Calu3 (cell line): ENCODE results near the gene DYDC1. TPM values are rescaled to one million over a fixed set of nuclear protein-coding genes. Genes with fewer than 3 reads are reported as not detected.

Experiments
- BruUV-seq: library from RNA; stranded (reverse); fragments of 400-500 nt; replicated peaks from 2 replicates; lab custom pipeline; 2021; lab: Mats Ljungman, UMichigan
- CTCF ChIA-PET: fragments of 300-600 bp; sonication (Branson Sonifier 250); formaldehyde crosslinking; loops from one replicate; lab custom pipeline; 2022; ENCODE audit warnings: antibody characterized with exemption; lab: Charles Lee
- DNase-seq: peaks from one replicate; pipeline ENCODE4 v3.0.0; 2022
- H3K27ac Mint-ChIP-seq: one replicate; pipeline ENCODE4 v1.8.0; 2022; ENCODE audit warnings: mixed read lengths; ENCODE audit not compliant: unreplicated experiment
- H3K27me3 Mint-ChIP-seq: one replicate; pipeline ENCODE4 v1.8.0; 2022; ENCODE audit warnings: mixed read lengths; ENCODE audit not compliant: unreplicated experiment
- H3K36me3 Mint-ChIP-seq: one replicate; pipeline ENCODE4 v1.8.0; 2022; ENCODE audit warnings: mild to moderate bottlenecking, moderate library complexity, mixed read lengths; ENCODE audit not compliant: insufficient read depth, unreplicated experiment
- H3K4me1 Mint-ChIP-seq: one replicate; pipeline ENCODE4 v1.8.0; 2022; ENCODE audit warnings: mild to moderate bottlenecking, low read depth, mixed read lengths; ENCODE audit not compliant: unreplicated experiment
- H3K4me3 Mint-ChIP-seq: one replicate; pipeline ENCODE4 v1.8.0; 2022; ENCODE audit warnings: mild to moderate bottlenecking, low read depth, moderate library complexity, mixed read lengths; ENCODE audit not compliant: unreplicated experiment
- H3K9me3 Mint-ChIP-seq: one replicate; pipeline ENCODE4 v1.8.0; 2022; ENCODE audit warnings: low read depth, mixed read lengths; ENCODE audit not compliant: unreplicated experiment
- intact Hi-C: fragments of 100-400 bp; cut with micrococcal nuclease; formaldehyde crosslinking; loops from one replicate; pipeline ENCODE4 v1.10.0; 2022; ENCODE audit not compliant: unreplicated experiment
- total RNA-seq: library from RNA; stranded (reverse); gene quantifications from 2 replicates; pipeline ENCODE4 v1.2.3, GENCODE V29; 2022
- TF ChIP-seq, protein P1 (sequence below): fragments of 200-600 bp; IDR thresholded peaks from one replicate; pipeline ENCODE4 v1.8.0; 2022; ENCODE audit warnings: antibody characterized with exemption; ENCODE audit not compliant: unreplicated experiment

DYDC1 gene
- total RNA-seq, 1 experiment from 2014 or later: not detected

DNA sequence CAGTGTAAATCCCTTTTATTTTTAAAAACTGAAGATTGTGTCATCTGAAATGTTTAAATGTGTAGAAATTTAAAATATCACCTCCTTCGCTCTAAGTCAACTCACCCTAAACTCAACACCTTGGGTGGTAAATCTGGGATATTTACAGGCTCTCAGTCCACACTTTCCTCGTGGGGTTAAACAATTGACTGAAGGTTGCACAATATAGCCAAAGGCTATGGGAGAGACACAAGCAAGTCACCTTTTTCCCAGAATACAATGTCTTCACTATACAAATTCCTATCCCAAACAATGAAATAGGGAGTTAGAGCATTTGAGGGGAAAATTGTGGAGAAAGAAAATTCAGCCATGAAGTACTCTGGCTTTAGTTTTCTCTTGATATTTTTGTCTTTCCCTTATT lies 34.4 kb downstream of the DYDC1 start:
- BruUV-seq: no TSS peak
- Mint-ChIP-seq H3K27ac (no peak overlapping the region), H3K9me3 (no peaks in the 10 kb centered on the region), H3K4me3 (no peak overlapping the region), H3K27me3 (peaks cover 43% of the 10 kb centered on the region), H3K4me1 (no peaks in the 10 kb centered on the region), H3K36me3 (no peaks in the 10 kb centered on the region)
- TF ChIP-seq, protein P1, sequence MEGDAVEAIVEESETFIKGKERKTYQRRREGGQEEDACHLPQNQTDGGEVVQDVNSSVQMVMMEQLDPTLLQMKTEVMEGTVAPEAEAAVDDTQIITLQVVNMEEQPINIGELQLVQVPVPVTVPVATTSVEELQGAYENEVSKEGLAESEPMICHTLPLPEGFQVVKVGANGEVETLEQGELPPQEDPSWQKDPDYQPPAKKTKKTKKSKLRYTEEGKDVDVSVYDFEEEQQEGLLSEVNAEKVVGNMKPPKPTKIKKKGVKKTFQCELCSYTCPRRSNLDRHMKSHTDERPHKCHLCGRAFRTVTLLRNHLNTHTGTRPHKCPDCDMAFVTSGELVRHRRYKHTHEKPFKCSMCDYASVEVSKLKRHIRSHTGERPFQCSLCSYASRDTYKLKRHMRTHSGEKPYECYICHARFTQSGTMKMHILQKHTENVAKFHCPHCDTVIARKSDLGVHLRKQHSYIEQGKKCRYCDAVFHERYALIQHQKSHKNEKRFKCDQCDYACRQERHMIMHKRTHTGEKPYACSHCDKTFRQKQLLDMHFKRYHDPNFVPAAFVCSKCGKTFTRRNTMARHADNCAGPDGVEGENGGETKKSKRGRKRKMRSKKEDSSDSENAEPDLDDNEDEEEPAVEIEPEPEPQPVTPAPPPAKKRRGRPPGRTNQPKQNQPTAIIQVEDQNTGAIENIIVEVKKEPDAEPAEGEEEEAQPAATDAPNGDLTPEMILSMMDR: no peak
- CTCF ChIA-PET: no interaction called here
- DNase-seq: no peak
- intact Hi-C loops: no loop called here

DNA sequence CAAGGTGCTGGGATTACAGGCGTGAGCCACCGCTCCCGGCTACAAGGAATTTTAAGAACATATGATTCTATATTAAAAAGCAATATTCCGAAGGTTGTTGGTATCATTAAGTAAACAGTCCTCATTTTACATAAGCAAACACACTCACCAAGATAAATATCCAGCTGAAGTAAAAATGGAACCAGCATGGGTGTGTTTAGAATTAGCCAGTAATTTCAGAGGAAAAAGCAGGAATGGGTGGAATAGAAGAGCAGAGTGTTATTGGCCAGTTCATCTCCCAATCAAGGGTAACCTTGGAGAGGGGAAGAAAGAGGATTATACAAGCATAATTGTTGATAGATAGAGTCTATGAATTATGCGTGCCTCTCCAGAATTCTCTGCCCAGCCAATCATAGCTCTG lies 35.4 kb downstream of the DYDC1 start:
- Mint-ChIP-seq H3K4me3 (no peak overlapping the region), H3K4me1 (no peaks in the 10 kb centered on the region), H3K27me3 (peaks cover 43% of the 10 kb centered on the region), H3K27ac (no peak overlapping the region), H3K36me3 (no peaks in the 10 kb centered on the region), H3K9me3 (no peaks in the 10 kb centered on the region)
- intact Hi-C loops: no loop called here
- TF ChIP-seq, protein P1: no peak
- BruUV-seq: no TSS peak
- CTCF ChIA-PET: no interaction called here
- DNase-seq: no peak

GRCh38 chr10:80320377-80320776 lies 36.2 kb downstream of the DYDC1 start:
- intact Hi-C loops: no loop called here
- no peak for DNase-seq
- Mint-ChIP-seq H3K9me3 (no peaks in the 10 kb centered on the region), H3K4me3 (no peak overlapping the region), H3K27me3 (peaks cover 43% of the 10 kb centered on the region), H3K27ac (no peak overlapping the region), H3K4me1 (no peaks in the 10 kb centered on the region), H3K36me3 (no peaks in the 10 kb centered on the region)
- CTCF ChIA-PET: no interaction called here
- TF ChIP-seq, protein P1: no peak
- no TSS peak for BruUV-seq

DNA sequence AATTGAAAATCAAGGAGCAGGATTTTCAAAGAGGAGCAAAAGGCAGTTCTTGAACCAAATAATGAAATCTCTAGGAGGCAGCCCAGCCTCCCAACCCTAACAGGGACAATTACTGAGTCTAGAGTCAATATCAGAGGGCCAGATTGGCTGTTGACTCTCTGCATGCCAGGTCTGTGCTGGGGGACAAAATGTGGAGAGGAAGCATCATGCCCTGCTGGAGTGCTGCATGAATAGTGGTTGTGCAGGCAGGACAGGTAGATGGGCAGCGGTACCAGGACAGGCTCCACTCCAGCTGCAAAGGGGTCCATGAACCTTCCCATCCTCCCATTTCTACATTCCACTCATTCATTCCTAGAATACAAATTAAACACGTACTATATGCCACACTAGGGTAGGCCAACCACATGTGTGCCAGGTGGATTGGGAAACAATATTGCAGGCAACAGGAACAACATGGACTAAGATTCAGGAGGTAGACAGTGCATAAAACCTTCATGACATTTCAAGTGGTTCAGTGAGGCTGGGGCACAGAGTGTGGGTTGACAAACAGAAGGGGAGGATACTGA lies 36.7 kb downstream of the DYDC1 start:
- Mint-ChIP-seq H3K4me3 (no peak overlapping the region), H3K9me3 (no peaks in the 10 kb centered on the region), H3K27ac (no peak overlapping the region), H3K36me3 (no peaks in the 10 kb centered on the region), H3K27me3 (peaks cover 43% of the 10 kb centered on the region), H3K4me1 (no peaks in the 10 kb centered on the region)
- no peak for DNase-seq
- intact Hi-C loops: no loop called here
- CTCF ChIA-PET: no interaction called here
- TF ChIP-seq, protein P1: no peak
- BruUV-seq: no TSS peak
